ENCODE results near the gene WIZ. TPM values are rescaled to one million over a fixed set of nuclear protein-coding genes. Genes with fewer than 3 reads are reported as not detected.

WIZ gene
- polyA plus RNA-seq, 1 donor (not counting 4 experiments of a cell fraction or from before 2014, with no cell fraction given) = 5.1 TPM

- H3K4me3 ChIP-seq (ENCODE audit: control insufficient read depth in 2 of 3, extremely low read depth in 1 of 3, insufficient read depth in 2 of 3, low read depth in 1 of 3, low read length in 3 of 3) = no peak overlapping the region
- DNase-seq (ENCODE audit: low read depth, low spot score) = no peak
- no peak for TF ChIP-seq EZH2 (IDR thresholded peaks at IDR 0.05; ENCODE audit: low read length)
- no peak for TF ChIP-seq CTCF (optimal IDR thresholded peaks at IDR 0.05 in 1 of 3, IDR thresholded peaks at IDR 0.05 in 1 of 3, conservative IDR thresholded peaks at IDR 0.05 in 1 of 3; ENCODE audit: extremely low read depth in 1 of 3, insufficient read depth in 2 of 3, low read length in 3 of 3)
- H3K27ac ChIP-seq (ENCODE audit: control insufficient read depth, insufficient read depth, low read length) = no peak overlapping the region
- no peak overlapping the region for H2AFZ ChIP-seq (ENCODE audit: control insufficient read depth, low read length)
- H3K9me3 ChIP-seq (ENCODE audit: control insufficient read depth, low read depth, low read length) = no peaks in the 10 kb centered on the region
- FAIRE-seq = no peak
- dilution Hi-C loops (cut with MboI; ENCODE audit: extremely low pct_ligation_motif_present, low sequenced_read_pairs) = no loop called here
- no peaks in the 10 kb centered on the region for H3K4me1 ChIP-seq (ENCODE audit: control insufficient read depth, extremely low read depth, insufficient read depth, low read length)
- H4K20me1 ChIP-seq (ENCODE audit: control insufficient read depth, extremely low read depth, insufficient read depth, low read length) = no peaks in the 10 kb centered on the region
- no peak overlapping the region for H3K9ac ChIP-seq (ENCODE audit: control insufficient read depth, extremely low read depth, insufficient read depth, low read length)
- H3K4me2 ChIP-seq (ENCODE audit: control insufficient read depth, extremely low read depth, insufficient read depth, low read depth, low read length) = no peak overlapping the region
- no peaks in the 10 kb centered on the region for H3K36me3 ChIP-seq (ENCODE audit: control insufficient read depth in 2 of 2, extremely low read depth in 1 of 2, insufficient read depth in 2 of 2, low read length in 2 of 2)
- H3K79me2 ChIP-seq (ENCODE audit: control insufficient read depth, insufficient read depth, low read length) = no peaks in the 10 kb centered on the region
- peaks cover 10% of the 10 kb centered on the region for H3K27me3 ChIP-seq (ENCODE audit: control insufficient read depth, extremely low read depth, insufficient read depth, low read length)
- no peaks in the 10 kb centered on the region for H3K9me1 ChIP-seq (ENCODE audit: control insufficient read depth, extremely low read depth, insufficient read depth, low read length)
These were observed 6.4 kb downstream of the WIZ start for GRCh38 chr19:15443325-15443724.

GRCh38 chr19:15442142-15442920, 7.4 kb downstream of the WIZ start:
- no peaks in the 10 kb centered on the region for H3K36me3 ChIP-seq (ENCODE audit: control insufficient read depth in 2 of 2, extremely low read depth in 1 of 2, insufficient read depth in 2 of 2, low read length in 2 of 2)
- no peak for FAIRE-seq
- H2AFZ ChIP-seq (ENCODE audit: control insufficient read depth, low read length) = no peak overlapping the region
- dilution Hi-C loops (cut with MboI; ENCODE audit: extremely low pct_ligation_motif_present, low sequenced_read_pairs) = no loop called here
- no peaks in the 10 kb centered on the region for H3K9me1 ChIP-seq (ENCODE audit: control insufficient read depth, extremely low read depth, insufficient read depth, low read length)
- no peaks in the 10 kb centered on the region for H3K9me3 ChIP-seq (ENCODE audit: control insufficient read depth, low read depth, low read length)
- no peaks in the 10 kb centered on the region for H3K79me2 ChIP-seq (ENCODE audit: control insufficient read depth, insufficient read depth, low read length)
- H3K4me2 ChIP-seq (ENCODE audit: control insufficient read depth, extremely low read depth, insufficient read depth, low read depth, low read length) = no peak overlapping the region
- no peaks in the 10 kb centered on the region for H3K4me1 ChIP-seq (ENCODE audit: control insufficient read depth, extremely low read depth, insufficient read depth, low read length)
- H3K9ac ChIP-seq (ENCODE audit: control insufficient read depth, extremely low read depth, insufficient read depth, low read length) = no peak overlapping the region
- TF ChIP-seq CTCF (optimal IDR thresholded peaks at IDR 0.05 in 1 of 3, IDR thresholded peaks at IDR 0.05 in 1 of 3, conservative IDR thresholded peaks at IDR 0.05 in 1 of 3; ENCODE audit: extremely low read depth in 1 of 3, insufficient read depth in 2 of 3, low read length in 3 of 3) (no peak), EZH2 (IDR thresholded peaks at IDR 0.05; ENCODE audit: low read length) (no peak)
- H3K4me3 ChIP-seq (ENCODE audit: control insufficient read depth in 2 of 3, extremely low read depth in 1 of 3, insufficient read depth in 2 of 3, low read depth in 1 of 3, low read length in 3 of 3) = no peak overlapping the region
- peaks cover 10% of the 10 kb centered on the region for H3K27me3 ChIP-seq (ENCODE audit: control insufficient read depth, extremely low read depth, insufficient read depth, low read length)
- DNase-seq (ENCODE audit: low read depth, low spot score) = no peak
- H4K20me1 ChIP-seq (ENCODE audit: control insufficient read depth, extremely low read depth, insufficient read depth, low read length) = no peaks in the 10 kb centered on the region
- no peak overlapping the region for H3K27ac ChIP-seq (ENCODE audit: control insufficient read depth, insufficient read depth, low read length)
